B cell (primary cell): Measurements from ENCODE around the gene PTPRG. TPM values are rescaled to one million over a fixed set of nuclear protein-coding genes. Genes with fewer than 3 reads are reported as not detected.

Experiments used
- ATAC-seq: fragments of 200-7000 bp; cut with Tn5 transposase; one replicate; pipeline ENCODE4 v1.10.0; 2021; ENCODE audit warnings: low read depth, mild to moderate bottlenecking, moderate number of reproducible peaks, moderate library complexity
- CTCF ChIA-PET: fragments of 350-600 bp; sonication (Branson Sonifier 250); formaldehyde crosslinking; loops from one replicate; lab custom pipeline; 2021; ENCODE audit warnings: antibody characterized with exemption, inconsistent platforms; lab: Charles Lee
- POLR2A ChIA-PET: fragments of 350-600 bp; sonication (Branson Sonifier 250); formaldehyde crosslinking; loops from one replicate; lab custom pipeline; 2021; ENCODE audit warnings: antibody characterized with exemption; lab: Charles Lee
- DNase-seq: peaks from one replicate; pipeline ENCODE4 v3.0.0; 2013
- H2AFZ ChIP-seq: 2 replicates; pipeline ENCODE4 v1.6.1; 2012; ENCODE audit warnings: mild to moderate bottlenecking, low read depth, low read length; ENCODE audit not compliant: insufficient read depth, poor library complexity, severe bottlenecking
- H3K27ac ChIP-seq, 2 donors: 1 replicate in 1 of 2; 2 replicates in 1 of 2; pipeline ENCODE4 v1.5.1; 2012 to 2013; ENCODE audit warnings: low read length in 2 of 2, mild to moderate bottlenecking in 2 of 2, moderate library complexity in 1 of 2
- H3K27me3 ChIP-seq, 4 experiments: fragments of 200-600 bp in 1 of 4; sonication (generic) in 1 of 4; replicated peaks in 1 of 4; 1 replicate in 2 of 4; 2 replicates in 2 of 4; pipeline versions ENCODE4 v1.6.1 to v1.7.0; 2013 to 2016; ENCODE audit warnings: low read length in 3 of 4, mild to moderate bottlenecking in 2 of 4, mixed read lengths in 1 of 4, moderate library complexity in 1 of 4; ENCODE audit not compliant: insufficient read depth in 4 of 4, control insufficient read depth in 3 of 4; ENCODE audit errors: control extremely low read depth in 1 of 4
- H3K36me3 ChIP-seq, 2 experiments: replicated peaks in 1 of 2; 1 replicate in 1 of 2; 2 replicates in 1 of 2; pipeline versions ENCODE4 v1.6.1 to v1.7.1; 2013; ENCODE audit warnings: low read length in 1 of 2; ENCODE audit not compliant: insufficient read depth in 2 of 2, control insufficient read depth in 1 of 2; ENCODE audit errors: control extremely low read depth in 1 of 2, extremely low read depth in 1 of 2
- H3K4me1 ChIP-seq, 2 donors: fragments of 200-600 bp in 1 of 2; sonication (generic) in 1 of 2; 1 replicate in 1 of 2; 2 replicates in 1 of 2; pipeline versions ENCODE4 v1.5.1 to v1.6.1; 2013 to 2017; ENCODE audit warnings: low read length in 2 of 2; ENCODE audit not compliant: control insufficient read depth in 2 of 2, insufficient read depth in 2 of 2
- H3K4me2 ChIP-seq: replicated peaks from 2 replicates; pipeline ENCODE3; 2012; ENCODE audit warnings: mild to moderate bottlenecking, low read depth, low read length; ENCODE audit not compliant: poor library complexity, severe bottlenecking
- H3K4me3 ChIP-seq, 5 experiments: fragments of 200-600 bp in 1 of 5; sonication (generic) in 1 of 5; 1 replicate in 3 of 5; 2 replicates in 2 of 5; pipeline versions ENCODE4 v1.5.1 to v1.7.0; 2011 to 2016; ENCODE audit warnings: low read length in 4 of 5, mild to moderate bottlenecking in 4 of 5, low read depth in 2 of 5, control low read depth in 1 of 5, moderate library complexity in 1 of 5; ENCODE audit not compliant: insufficient read depth in 1 of 5; ENCODE audit errors: control extremely low read depth in 1 of 5, extremely low read depth in 1 of 5
- H3K79me2 ChIP-seq: fragments of 200-600 bp; sonication (generic); one replicate; pipeline ENCODE4 v1.6.0; 2016; ENCODE audit warnings: low read length; ENCODE audit not compliant: control insufficient read depth, insufficient read depth
- H3K9ac ChIP-seq: fragments of 200-600 bp; sonication (generic); 2 replicates; pipeline ENCODE4 v1.6.1; 2017; ENCODE audit warnings: mild to moderate bottlenecking, low read length, moderate library complexity
- H3K9me3 ChIP-seq, 3 donors: one replicate each; pipeline versions ENCODE4 v1.6.1 to v1.7.1; 2013; ENCODE audit warnings: low read length in 2 of 3; ENCODE audit not compliant: control insufficient read depth in 2 of 3, insufficient read depth in 1 of 3; ENCODE audit errors: control extremely low read depth in 1 of 3
- H4K20me1 ChIP-seq: 2 replicates; pipeline ENCODE4 v1.6.0; 2012; ENCODE audit warnings: mild to moderate bottlenecking, low read length; ENCODE audit not compliant: insufficient read depth, control insufficient read depth, poor library complexity, severe bottlenecking
- H3K27ac Mint-ChIP-seq: one replicate; pipeline ENCODE4 v1.8.0; 2021; ENCODE audit warnings: mixed read lengths
- H3K27me3 Mint-ChIP-seq: one replicate; pipeline ENCODE4 v1.8.0; 2021; ENCODE audit warnings: mixed read lengths
- H3K4me1 Mint-ChIP-seq: one replicate; pipeline ENCODE4 v1.8.0; 2021; ENCODE audit warnings: mixed read lengths
- H3K4me3 Mint-ChIP-seq: one replicate; pipeline ENCODE4 v1.8.0; 2021; ENCODE audit warnings: mixed read lengths
- H3K9me3 Mint-ChIP-seq: one replicate; pipeline ENCODE4 v1.8.0; 2022; ENCODE audit warnings: mixed read lengths; ENCODE audit not compliant: insufficient read depth
- EZH2 ChIP-seq: IDR thresholded peaks from 2 replicates; pipeline ENCODE4 v1.6.1; 2012; ENCODE audit warnings: borderline replicate concordance, low read depth, mild to moderate bottlenecking, moderate library complexity, low read length; ENCODE audit not compliant: insufficient read depth, poor library complexity, severe bottlenecking
- WGBS: methylation state at CpG from one replicate; pipeline ENCODE4 v1.1.5; 2013; ENCODE audit warnings: missing lambda C conversion rate; ENCODE audit not compliant: insufficient coverage; 5-methylcytosine and 5-hydroxymethylcytosine counted together
- intact Hi-C: fragments of 100-400 bp; cut with micrococcal nuclease; formaldehyde crosslinking; loops from one replicate; pipeline ENCODE4 v1.10.0; 2022
- polyA plus RNA-seq: library from polyadenylated mRNA; depleted of rRNA; stranded (reverse); fragments of >200 nt; gene quantifications from 2 replicates; pipeline ENCODE4 v1.2.3, GENCODE V29; 2012
- total RNA-seq, 2 donors: library from RNA; stranded (reverse); fragments of 120-200 nt in 1 of 2; gene quantifications; 1 replicate in 1 of 2; 2 replicates in 1 of 2; pipeline versions ENCODE4 v1.2.3 to v1.2.4, GENCODE V29; 2013 to 2022
- TF ChIP-seq, protein P1 (sequence below): fragments of 200-600 bp; IDR thresholded peaks from one replicate; pipeline ENCODE4 v1.8.0; 2022; ENCODE audit warnings: antibody characterized with exemption, mild to moderate bottlenecking

Gene PTPRG
- total and polyA plus RNA-seq, 2 donors (not counting 1 experiment from before 2014, with no cell fraction given): 0.12 to 1.3 TPM

DNA sequence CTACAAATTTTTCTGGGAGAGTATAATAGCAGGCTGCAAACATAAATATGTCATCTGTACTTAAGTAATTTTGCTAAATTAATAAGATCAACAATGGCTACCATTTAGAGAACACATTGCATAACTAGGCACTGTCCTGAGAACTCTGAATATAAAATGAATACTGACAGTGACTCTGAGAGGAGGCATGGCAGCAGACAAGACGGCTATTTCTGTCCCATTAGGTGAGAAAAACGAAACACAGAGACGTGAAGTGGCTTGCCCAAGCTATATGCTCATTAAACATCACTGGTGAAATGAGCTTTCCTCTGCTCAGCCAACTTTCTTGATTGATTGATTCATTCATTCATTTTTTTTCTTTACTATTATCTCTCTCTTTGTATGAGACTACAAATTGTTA lies 384.3 kb downstream of the PTPRG start:
- ChIA-PET POLR2A (no interaction called here), CTCF (interaction anchor here (1.9 kb wide), 1 partner anchor 9 kb away, joined by 4 read pairs; no protein-coding TSS in a partner anchor)
- Histone ChIP-seq H3K27me3 (no peaks in the 10 kb centered on the region), H3K4me1 (no peaks in the 10 kb centered on the region), H3K9me3 (no peaks in the 10 kb centered on the region), H3K79me2 (no peaks in the 10 kb centered on the region), H3K27ac (no peak overlapping the region), H3K4me2 (no peak overlapping the region), H3K36me3 (no peaks in the 10 kb centered on the region), H2AFZ (no peak overlapping the region), H4K20me1 (no peaks in the 10 kb centered on the region), H3K9ac (no peak overlapping the region), H3K4me3 (no peak overlapping the region)
- TF ChIP-seq, protein P1, sequence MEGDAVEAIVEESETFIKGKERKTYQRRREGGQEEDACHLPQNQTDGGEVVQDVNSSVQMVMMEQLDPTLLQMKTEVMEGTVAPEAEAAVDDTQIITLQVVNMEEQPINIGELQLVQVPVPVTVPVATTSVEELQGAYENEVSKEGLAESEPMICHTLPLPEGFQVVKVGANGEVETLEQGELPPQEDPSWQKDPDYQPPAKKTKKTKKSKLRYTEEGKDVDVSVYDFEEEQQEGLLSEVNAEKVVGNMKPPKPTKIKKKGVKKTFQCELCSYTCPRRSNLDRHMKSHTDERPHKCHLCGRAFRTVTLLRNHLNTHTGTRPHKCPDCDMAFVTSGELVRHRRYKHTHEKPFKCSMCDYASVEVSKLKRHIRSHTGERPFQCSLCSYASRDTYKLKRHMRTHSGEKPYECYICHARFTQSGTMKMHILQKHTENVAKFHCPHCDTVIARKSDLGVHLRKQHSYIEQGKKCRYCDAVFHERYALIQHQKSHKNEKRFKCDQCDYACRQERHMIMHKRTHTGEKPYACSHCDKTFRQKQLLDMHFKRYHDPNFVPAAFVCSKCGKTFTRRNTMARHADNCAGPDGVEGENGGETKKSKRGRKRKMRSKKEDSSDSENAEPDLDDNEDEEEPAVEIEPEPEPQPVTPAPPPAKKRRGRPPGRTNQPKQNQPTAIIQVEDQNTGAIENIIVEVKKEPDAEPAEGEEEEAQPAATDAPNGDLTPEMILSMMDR: no peak
- no peak for ATAC-seq
- no peaks in the 10 kb centered on the region for H3K4me1 Mint-ChIP-seq
- H3K27ac Mint-ChIP-seq: no peak overlapping the region
- intact Hi-C loops: no loop called here
- 100% methylated on average over 1 of the region's 3 CpGs for WGBS
- no peaks in the 10 kb centered on the region for H3K27me3 Mint-ChIP-seq
- no peak overlapping the region for H3K4me3 Mint-ChIP-seq
- DNase-seq: no peak
- H3K9me3 Mint-ChIP-seq: no peaks in the 10 kb centered on the region

DNA sequence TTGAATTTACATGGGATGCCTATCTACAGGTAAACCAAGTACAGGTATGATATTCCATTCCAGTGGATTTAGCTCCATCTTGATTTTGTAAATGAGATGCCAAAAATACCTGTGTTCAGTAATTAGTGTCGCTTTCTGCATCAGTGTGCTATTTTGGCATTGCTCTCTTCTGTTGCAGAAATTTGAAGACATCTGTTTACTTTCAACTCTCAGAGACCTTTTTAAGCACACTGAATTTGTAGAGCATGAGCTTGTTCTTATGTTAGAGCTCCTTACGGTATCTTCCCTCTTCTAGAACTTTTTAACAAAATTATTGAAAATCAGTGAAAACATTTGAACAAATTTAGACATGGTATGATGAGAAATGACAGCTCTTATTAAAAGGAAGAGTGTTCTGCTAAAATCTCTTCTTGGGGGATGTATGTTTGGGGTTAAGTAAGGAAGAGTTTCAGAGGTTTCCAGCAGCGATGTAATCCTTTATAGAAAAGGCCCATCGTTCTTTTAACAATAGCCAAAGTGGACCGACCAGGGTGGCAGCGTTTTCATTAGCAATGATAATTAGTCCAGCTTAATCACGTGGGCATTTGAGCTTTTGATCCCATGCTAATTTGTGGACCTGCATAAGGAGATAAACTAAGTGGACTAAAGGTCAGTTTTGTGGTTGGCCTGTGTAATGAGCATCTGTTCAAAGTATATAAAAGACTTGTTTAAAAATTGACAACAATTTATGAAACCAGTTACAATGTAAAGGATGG lies 385.4 kb downstream of the PTPRG start:
- no peaks in the 10 kb centered on the region for H3K79me2 ChIP-seq
- no peak overlapping the region for H3K4me2 ChIP-seq
- H3K9me3 ChIP-seq: no peaks in the 10 kb centered on the region
- intact Hi-C loops: no loop called here
- TF ChIP-seq, protein P1: no peak
- TF ChIP-seq EZH2: no peak
- no peak overlapping the region for H3K27ac ChIP-seq
- no peaks in the 10 kb centered on the region for H3K9me3 Mint-ChIP-seq
- H3K9ac ChIP-seq: no peak overlapping the region
- no peaks in the 10 kb centered on the region for H3K27me3 Mint-ChIP-seq
- H3K36me3 ChIP-seq: no peaks in the 10 kb centered on the region
- H3K27me3 ChIP-seq: no peaks in the 10 kb centered on the region
- 74% methylated on average over 4 of the region's 7 CpGs for WGBS
- CTCF ChIA-PET: interaction anchor here (1.9 kb wide), 1 partner anchor 10 kb away, joined by 4 read pairs; no protein-coding TSS in a partner anchor
- H3K4me1 ChIP-seq: no peaks in the 10 kb centered on the region
- DNase-seq: no peak
- H2AFZ ChIP-seq: no peak overlapping the region
- ATAC-seq: no peak
- H3K4me3 ChIP-seq: no peak overlapping the region
- POLR2A ChIA-PET: no interaction called here
- no peak overlapping the region for H3K4me3 Mint-ChIP-seq
- H3K27ac Mint-ChIP-seq: no peak overlapping the region
- H4K20me1 ChIP-seq: no peaks in the 10 kb centered on the region
- no peaks in the 10 kb centered on the region for H3K4me1 Mint-ChIP-seq
